NCI-H146 treated with DMSO at 0.1 percent for 48 hours (cell line): ENCODE measurements around the gene NDUFA8.

Experiments
- DNase-seq: peaks from one replicate; lab custom pipeline; 2025; ENCODE audit not compliant: unreplicated experiment; lab: John Stamatoyannopoulos, UW

The NDUFA8 gene

GRCh38 chr9:122186301-122186700, 26.7 kb upstream of the NDUFA8 start:
- no peak for DNase-seq

- DNase-seq: no peak
Measured at GRCh38 chr9:122184551-122184950, 25.0 kb upstream of the NDUFA8 start.

- no peak for DNase-seq
Measured at GRCh38 chr9:122183501-122183900, 23.9 kb upstream of the NDUFA8 start.

GRCh38 chr9:122180633-122181032, 21.1 kb upstream of the NDUFA8 start:
- peak; percentile 65 for DNase-seq

GRCh38 chr9:122179690-122180074, 20.1 kb upstream of the NDUFA8 start:
- no peak for DNase-seq

- no peak for DNase-seq
Measured at GRCh38 chr9:122179054-122179689, 19.6 kb upstream of the NDUFA8 start.

GRCh38 chr9:122176916-122177315, 17.3 kb upstream of the NDUFA8 start:
- no peak for DNase-seq

GRCh38 chr9:122173670-122174069, 14.1 kb upstream of the NDUFA8 start:
- no peak for DNase-seq

- no peak for DNase-seq
Measured at GRCh38 chr9:122172131-122172530, 12.6 kb upstream of the NDUFA8 start.

- no peak for DNase-seq
Measured at GRCh38 chr9:122168356-122168755, 8.8 kb upstream of the NDUFA8 start.

- no peak for DNase-seq
Measured at GRCh38 chr9:122164286-122164685, 4.7 kb upstream of the NDUFA8 start.

- no peak for DNase-seq
Measured at GRCh38 chr9:122162415-122162814, 2.8 kb upstream of the NDUFA8 start.

- no peak for DNase-seq
Measured at GRCh38 chr9:122159925-122160246, 307 bp upstream of the NDUFA8 start.

- peak; percentile 2 for DNase-seq
Measured at GRCh38 chr9:122158202-122158601, 1.4 kb downstream of the NDUFA8 start.

GRCh38 chr9:122155796-122156195, 3.8 kb downstream of the NDUFA8 start:
- DNase-seq: no peak

GRCh38 chr9:122151267-122151828, 8.2 kb downstream of the NDUFA8 start:
- no peak for DNase-seq

- DNase-seq: no peak
Measured at GRCh38 chr9:122145592-122145863, 14.1 kb downstream of the NDUFA8 start.

GRCh38 chr9:122144836-122145591, 14.6 kb downstream of the NDUFA8 start:
- no peak for DNase-seq

- no peak for DNase-seq
Measured at GRCh38 chr9:122143876-122144405, 15.6 kb downstream of the NDUFA8 start.

GRCh38 chr9:122143296-122143695, 16.3 kb downstream of the NDUFA8 start:
- DNase-seq: no peak

GRCh38 chr9:122141671-122142070, 17.9 kb downstream of the NDUFA8 start:
- DNase-seq: no peak

GRCh38 chr9:122140368-122141193, 19.0 kb downstream of the NDUFA8 start:
- no peak for DNase-seq
